Right atrium auricular region (tissue), 2 donors: ENCODE data around the gene PFDN2. TPM values are rescaled to one million over a fixed set of nuclear protein-coding genes. Genes with fewer than 3 reads are reported as not detected.

Source experiments
- total RNA-seq, 2 donors: library from RNA; depleted of rRNA; stranded (reverse); fragments of >200 nt; gene quantifications; one replicate each; pipeline ENCODE4 v1.1.0, GENCODE V29; 2016

The PFDN2 gene
- total RNA-seq, 2 donors from 2014 or later = 39.9 to 42.2 TPM

Other genes starting within 250 kb of the PFDN2 start
- gene ITLN1, start 232.9 kb downstream of the PFDN2 start, total RNA-seq = 1,000 to 10,000 TPM; 1,064 to 3,973 TPM
- 1 to 10 TPM; 2.0 to 6.3 TPM for gene ITLN2, start 163.2 kb downstream of the PFDN2 start, total RNA-seq
- gene F11R, start 96.9 kb downstream of the PFDN2 start, total RNA-seq = 10 to 100 TPM; 11.2 to 26.2 TPM
- gene TSTD1, start 79.1 kb downstream of the PFDN2 start, total RNA-seq = 100 to 1,000 TPM in 1 of 2 donors, 10 to 100 TPM in 1; 95.0 to 118 TPM
- 10 to 100 TPM; 21.7 to 25.5 TPM for gene USF1, start 72.1 kb downstream of the PFDN2 start, total RNA-seq
- 1 to 10 TPM; 1.4 to 4.6 TPM for gene ARHGAP30, start 48.1 kb downstream of the PFDN2 start, total RNA-seq
- under 1 TPM in 1 of 2 donors, not detected in 1; 0.75 TPM for gene NECTIN4, start 28.5 kb downstream of the PFDN2 start, total RNA-seq
- gene KLHDC9, start 19.7 kb downstream of the PFDN2 start, total RNA-seq = 1 to 10 TPM; 2.9 to 7.8 TPM
- gene NIT1, start 68 bp upstream of the PFDN2 start, total RNA-seq = 10 to 100 TPM; 19.1 to 26.0 TPM
- gene DEDD, start 14.6 kb upstream of the PFDN2 start, total RNA-seq = 10 to 100 TPM; 21.8 to 28.9 TPM
- 10 to 100 TPM; 53.0 to 77.4 TPM for gene UFC1, start 35.9 kb upstream of the PFDN2 start, total RNA-seq
- 10 to 100 TPM; 13.5 to 14.4 TPM for gene USP21, start 41.5 kb upstream of the PFDN2 start, total RNA-seq
- 1 to 10 TPM; 8.3 to 9.6 TPM for gene PPOX, start 48.4 kb upstream of the PFDN2 start, total RNA-seq
- 10 to 100 TPM; 24.3 to 32.7 TPM for gene B4GALT3, start 59.5 kb upstream of the PFDN2 start, total RNA-seq
- 10 to 100 TPM; 12.6 to 19.5 TPM for gene ADAMTS4, start 81.0 kb upstream of the PFDN2 start, total RNA-seq
- 100 to 1,000 TPM; 148 to 311 TPM for gene NDUFS2, start 84.3 kb upstream of the PFDN2 start, total RNA-seq
- 10 to 100 TPM; 16.8 to 77.8 TPM for gene FCER1G, start 97.3 kb upstream of the PFDN2 start, total RNA-seq
- gene APOA2, start 105.6 kb upstream of the PFDN2 start, total RNA-seq = not detected
- 10 to 100 TPM; 23.9 to 35.3 TPM for gene TOMM40L, start 108.0 kb upstream of the PFDN2 start, total RNA-seq
- not detected for gene NR1I3, start 120.2 kb upstream of the PFDN2 start, total RNA-seq
- under 1 TPM in 1 of 2 donors, not detected in 1; 0.59 TPM for gene PCP4L1, start 140.7 kb upstream of the PFDN2 start, total RNA-seq
- 1 to 10 TPM; 1.7 to 5.1 TPM for gene MPZ, start 191.9 kb upstream of the PFDN2 start, total RNA-seq
- 100 to 1,000 TPM in 1 of 2 donors, 10 to 100 TPM in 1; 37.8 to 151 TPM for gene SDHC, start 196.3 kb upstream of the PFDN2 start, total RNA-seq
- not detected for gene CFAP126, start 249.8 kb upstream of the PFDN2 start, total RNA-seq